ENCODE measurements around the gene PANK1. TPM values are rescaled to one million over a fixed set of nuclear protein-coding genes. Genes with fewer than 3 reads are reported as not detected.
"Not testable (repeated sequence)": the region's sequence is repeated elsewhere in the genome, so short reads cannot be mapped to it uniquely, and the experiment has no call there.

The PANK1 gene
- total RNA-seq, 2 donors from 2014 or later = 4.5 to 10.5 TPM

- Mint-ChIP-seq H3K27ac (no peak overlapping the region), H3K27me3 (peaks cover 18 to 30% of the 10 kb centered on the region in 2 donors), H3K36me3 (no peaks in the 10 kb centered on the region), H3K9me3 (no peaks in the 10 kb centered on the region), H3K4me3 (no peak overlapping the region), H3K4me1 (ENCODE audit: low read depth in 2 of 2) (no peaks in the 10 kb centered on the region)
- DNase-seq (ENCODE audit: low spot score) (no peak), ATAC-seq (no peak)
These were observed 79.9 kb downstream of the PANK1 start for GRCh38 chr10:89565180-89565579.

GRCh38 chr10:89563861-89564478, 81.1 kb downstream of the PANK1 start:
- no peaks in the 10 kb centered on the region for H3K4me1 Mint-ChIP-seq (ENCODE audit: low read depth in 2 of 2)
- no peaks in the 10 kb centered on the region for H3K36me3 Mint-ChIP-seq
- H3K9me3 Mint-ChIP-seq = no peaks in the 10 kb centered on the region
- ATAC-seq (peak in 1 of 2 donors; percentile 63), DNase-seq (ENCODE audit: low spot score) (no peak)
- peaks cover 21 to 35% of the 10 kb centered on the region in 2 donors for H3K27me3 Mint-ChIP-seq
- H3K27ac Mint-ChIP-seq = no peak overlapping the region
- no peak overlapping the region for H3K4me3 Mint-ChIP-seq

GRCh38 chr10:89563311-89563710, 81.7 kb downstream of the PANK1 start:
- ATAC-seq = no peak
- Mint-ChIP-seq H3K27me3 (peaks cover 21 to 35% of the 10 kb centered on the region in 2 donors), H3K9me3 (no peaks in the 10 kb centered on the region), H3K4me3 (no peak overlapping the region), H3K4me1 (ENCODE audit: low read depth in 2 of 2) (no peaks in the 10 kb centered on the region), H3K27ac (no peak overlapping the region), H3K36me3 (no peaks in the 10 kb centered on the region)
- no peak for DNase-seq (ENCODE audit: low spot score)

GRCh38 chr10:89556600-89556999, 88.4 kb downstream of the PANK1 start:
- no peak for ATAC-seq
- H3K27me3 Mint-ChIP-seq = peaks cover 9 to 15% of the 10 kb centered on the region in 2 donors
- no peaks in the 10 kb centered on the region for H3K9me3 Mint-ChIP-seq
- DNase-seq (ENCODE audit: low spot score) = no peak
- H3K4me1 Mint-ChIP-seq (ENCODE audit: low read depth in 2 of 2) = no peaks in the 10 kb centered on the region
- H3K36me3 Mint-ChIP-seq = no peaks in the 10 kb centered on the region
- H3K4me3 Mint-ChIP-seq = no peak overlapping the region
- no peak overlapping the region for H3K27ac Mint-ChIP-seq

GRCh38 chr10:89555688-89556445, 89.2 kb downstream of the PANK1 start:
- no peak overlapping the region for H3K27ac Mint-ChIP-seq
- H3K4me3 Mint-ChIP-seq = no peak overlapping the region
- peaks cover 10 to 14% of the 10 kb centered on the region in 2 donors for H3K27me3 Mint-ChIP-seq
- DNase-seq (ENCODE audit: low spot score) (no peak), ATAC-seq (no peak)
- no peaks in the 10 kb centered on the region for H3K36me3 Mint-ChIP-seq
- H3K4me1 Mint-ChIP-seq (ENCODE audit: low read depth in 2 of 2) = no peaks in the 10 kb centered on the region
- H3K9me3 Mint-ChIP-seq = no peaks in the 10 kb centered on the region

- no peak for ATAC-seq
- H3K27me3 Mint-ChIP-seq = peaks cover 11 to 15% of the 10 kb centered on the region in 2 donors
- H3K9me3 Mint-ChIP-seq = no peaks in the 10 kb centered on the region
- H3K4me3 Mint-ChIP-seq = no peak overlapping the region
- H3K4me1 Mint-ChIP-seq (ENCODE audit: low read depth in 2 of 2) = no peaks in the 10 kb centered on the region
- H3K36me3 Mint-ChIP-seq = no peaks in the 10 kb centered on the region
- DNase-seq (ENCODE audit: low spot score) = no peak
- no peak overlapping the region for H3K27ac Mint-ChIP-seq
These were observed 90.6 kb downstream of the PANK1 start for GRCh38 chr10:89554433-89554832.

- ATAC-seq = no peak
These were observed 91.8 kb downstream of the PANK1 start for GRCh38 chr10:89553064-89553734.

GRCh38 chr10:89552213-89552612, 92.8 kb downstream of the PANK1 start:
- peaks cover 0 to 8% of the 10 kb centered on the region in 2 donors for H3K4me1 Mint-ChIP-seq (ENCODE audit: low read depth in 2 of 2)
- H3K27ac Mint-ChIP-seq = no peak overlapping the region
- ATAC-seq (no peak), DNase-seq (ENCODE audit: low spot score) (no peak)
- no peaks in the 10 kb centered on the region for H3K36me3 Mint-ChIP-seq
- no peaks in the 10 kb centered on the region for H3K9me3 Mint-ChIP-seq
- H3K4me3 Mint-ChIP-seq = no peak overlapping the region
- H3K27me3 Mint-ChIP-seq = peaks cover 8 to 13% of the 10 kb centered on the region in 2 donors

More at GRCh38 chr10:89553064-89553734, 91.8 kb downstream of the PANK1 start:
- peaks cover 8 to 13% of the 10 kb centered on the region in 2 donors for H3K27me3 Mint-ChIP-seq
- H3K36me3 Mint-ChIP-seq = no peaks in the 10 kb centered on the region
- peaks cover 0 to 6% of the 10 kb centered on the region in 2 donors for H3K4me1 Mint-ChIP-seq (ENCODE audit: low read depth in 2 of 2)
- H3K9me3 Mint-ChIP-seq = no peaks in the 10 kb centered on the region
- H3K4me3 Mint-ChIP-seq = no peak overlapping the region
- no peak overlapping the region for H3K27ac Mint-ChIP-seq
- no peak for DNase-seq (ENCODE audit: low spot score)

- Mint-ChIP-seq H3K4me1 (ENCODE audit: low read depth in 2 of 2) (peaks cover 0 to 8% of the 10 kb centered on the region in 2 donors), H3K27me3 (peaks cover 8 to 18% of the 10 kb centered on the region in 2 donors), H3K9me3 (peaks cover 3% of the 10 kb centered on the region), H3K27ac (no peak overlapping the region), H3K4me3 (no peak overlapping the region), H3K36me3 (no peaks in the 10 kb centered on the region)
- DNase-seq (ENCODE audit: low spot score) (no peak), ATAC-seq (no peak)
These were observed 94.5 kb downstream of the PANK1 start for GRCh38 chr10:89550509-89550908.

GRCh38 chr10:89549510-89549909, 95.5 kb downstream of the PANK1 start:
- Mint-ChIP-seq H3K36me3 (no peaks in the 10 kb centered on the region), H3K4me1 (ENCODE audit: low read depth in 2 of 2) (peaks cover 0 to 8% of the 10 kb centered on the region in 2 donors), H3K9me3 (peaks cover 3% of the 10 kb centered on the region), H3K4me3 (no peak overlapping the region), H3K27me3 (peaks cover 8 to 20% of the 10 kb centered on the region in 2 donors), H3K27ac (no peak overlapping the region)
- ATAC-seq (no peak), DNase-seq (ENCODE audit: low spot score) (no peak)

- no peak for DNase-seq (ENCODE audit: low spot score)
- peaks cover 0 to 8% of the 10 kb centered on the region in 2 donors for H3K4me1 Mint-ChIP-seq (ENCODE audit: low read depth in 2 of 2)
These were observed 96.4 kb downstream of the PANK1 start for GRCh38 chr10:89548673-89549072.

GRCh38 chr10:89547853-89548513, 97.1 kb downstream of the PANK1 start:
- no peak overlapping the region for H3K4me3 Mint-ChIP-seq
- DNase-seq (ENCODE audit: low spot score) (no peak), ATAC-seq (no peak)
- no peak overlapping the region for H3K27ac Mint-ChIP-seq
- peaks cover 2 to 20% of the 10 kb centered on the region in 2 donors for H3K27me3 Mint-ChIP-seq
- no peaks in the 10 kb centered on the region for H3K36me3 Mint-ChIP-seq
- peaks cover 3% of the 10 kb centered on the region for H3K9me3 Mint-ChIP-seq
- peaks cover 0 to 8% of the 10 kb centered on the region in 2 donors for H3K4me1 Mint-ChIP-seq (ENCODE audit: low read depth in 2 of 2)

More at GRCh38 chr10:89548673-89549072, 96.4 kb downstream of the PANK1 start:
- peaks cover 6 to 20% of the 10 kb centered on the region in 2 donors for H3K27me3 Mint-ChIP-seq
- H3K9me3 Mint-ChIP-seq = peaks cover 3% of the 10 kb centered on the region
- no peak overlapping the region for H3K27ac Mint-ChIP-seq
- no peak for ATAC-seq
- no peak overlapping the region for H3K4me3 Mint-ChIP-seq
- H3K36me3 Mint-ChIP-seq = no peaks in the 10 kb centered on the region

- H3K9me3 Mint-ChIP-seq; ATAC-seq; DNase-seq (ENCODE audit: low spot score); H3K27ac Mint-ChIP-seq; H3K36me3 Mint-ChIP-seq; H3K4me3 Mint-ChIP-seq; H3K4me1 Mint-ChIP-seq (ENCODE audit: low read depth in 2 of 2): not testable (repeated sequence)
- H3K27me3 Mint-ChIP-seq = peaks cover 10 to 23% of the 10 kb centered on the region in 2 donors
These were observed 98.4 kb downstream of the PANK1 start for GRCh38 chr10:89546651-89547050.
